Right lobe of liver (tissue), 6 donors: ENCODE results near the gene PIGC. TPM values are rescaled to one million over a fixed set of nuclear protein-coding genes. Genes with fewer than 3 reads are reported as not detected.

Experiments
- ATAC-seq, 4 donors: fragments of 200-7000 bp; cut with Tn5 transposase; one replicate each; pipeline ENCODE4 v1.9.1; 2020; ENCODE audit warnings: mild to moderate bottlenecking in 4 of 4, moderate library complexity in 4 of 4
- DNase-seq, 3 donors: peaks; one replicate each; pipeline ENCODE4 v3.0.0-alpha.2; 2020
- H3K27ac ChIP-seq, 3 donors: fragments of 200-600 bp; one replicate each; pipeline ENCODE4 v1.8.0; 2022
- H3K27me3 ChIP-seq, 2 donors: fragments of 200-600 bp; one replicate each; pipeline ENCODE4 v1.8.0; 2022
- H3K36me3 ChIP-seq, 4 donors: fragments of 200-600 bp; sonication (generic) in 1 of 4; one replicate each; pipeline versions ENCODE4 v1.5.1 to v1.8.0; 2017 to 2022; ENCODE audit warnings: control low read depth in 1 of 4
- H3K4me1 ChIP-seq, 4 donors: fragments of 200-600 bp; sonication (generic) in 1 of 4; one replicate each; pipeline versions ENCODE4 v1.5.1 to v1.8.0; 2017 to 2022; ENCODE audit warnings: control low read depth in 1 of 4
- H3K4me3 ChIP-seq, 3 donors: fragments of 200-600 bp; one replicate each; pipeline ENCODE4 v1.8.0; 2022
- H3K9me3 ChIP-seq, 4 donors: fragments of 200-600 bp; sonication (generic) in 1 of 4; one replicate each; pipeline versions ENCODE4 v1.5.1 to v1.8.0; 2017 to 2022; ENCODE audit warnings: control low read depth in 1 of 4
- POLR2A ChIP-seq: fragments of 450-650 bp; IDR thresholded peaks from one replicate; pipeline ENCODE4 v1.6.1; 2017; ENCODE audit warnings: antibody characterized with exemption, mild to moderate bottlenecking
- WGBS: methylation state at CpG from one replicate; pipeline ENCODE4 v1.1.6; 2018; ENCODE audit warnings: low coverage, low lambda C conversion rate; ENCODE audit not compliant: insufficient coverage; ENCODE audit errors: missing lambda C conversion rate; 5-methylcytosine and 5-hydroxymethylcytosine counted together
- intact Hi-C, 2 donors: fragments of 100-400 bp; cut with DNase I; formaldehyde crosslinking; loops; one replicate each; pipeline versions ENCODE4 v1.11.2 to v1.14.1; 2022
- total RNA-seq, 6 experiments: library from RNA; depleted of rRNA in 2 of 6; stranded (reverse); fragments of >200 nt in 2 of 6; fragmentation: NEBNext Ultra II Directional in 3 of 6; extraction: Animal tissue kit (Norgen Biotek cat#: 25700) in 3 of 6; gene quantifications; one replicate each; pipeline versions ENCODE4 v1.1.0 to v1.2.4, GENCODE V29; 2016 to 2023
- TF ChIP-seq, protein P1 (sequence below), 4 donors: fragments of 200-600 bp in 3 of 4; fragments of 450-650 bp in 1 of 4; IDR thresholded peaks; one replicate each; pipeline versions ENCODE4 v1.5.1 to v1.8.0; 2016 to 2022; ENCODE audit warnings: antibody characterized with exemption in 4 of 4, mild to moderate bottlenecking in 2 of 4
- donor health status: DM: no; HTN: yes; CAD: no.
- donor health status: DM: no; HTN: no; CAD: no.
- donor health status: DM: no; HTN: no; CAD: no.
- donor health status: DM: no; HTN: yes; CAD: no.
- donor health status: DM: no; HTN: yes; CAD: no.

PIGC gene
- total RNA-seq, 6 experiments from 2014 or later: 6.7 to 12.0 (median 8.7) TPM

GRCh38 chr1:172449585-172450523 is 6.0 kb upstream of the PIGC start:
- intact Hi-C loops: loop anchor here (10.0 kb wide), 2 partner anchors 265 to 275 kb away; no protein-coding TSS in a partner anchor

GRCh38 chr1:172448995-172449584 is 5.2 kb upstream of the PIGC start:
- no peak overlapping the region for H3K27ac ChIP-seq
- TF ChIP-seq POLR2A: no peak
- TF ChIP-seq, protein P1, sequence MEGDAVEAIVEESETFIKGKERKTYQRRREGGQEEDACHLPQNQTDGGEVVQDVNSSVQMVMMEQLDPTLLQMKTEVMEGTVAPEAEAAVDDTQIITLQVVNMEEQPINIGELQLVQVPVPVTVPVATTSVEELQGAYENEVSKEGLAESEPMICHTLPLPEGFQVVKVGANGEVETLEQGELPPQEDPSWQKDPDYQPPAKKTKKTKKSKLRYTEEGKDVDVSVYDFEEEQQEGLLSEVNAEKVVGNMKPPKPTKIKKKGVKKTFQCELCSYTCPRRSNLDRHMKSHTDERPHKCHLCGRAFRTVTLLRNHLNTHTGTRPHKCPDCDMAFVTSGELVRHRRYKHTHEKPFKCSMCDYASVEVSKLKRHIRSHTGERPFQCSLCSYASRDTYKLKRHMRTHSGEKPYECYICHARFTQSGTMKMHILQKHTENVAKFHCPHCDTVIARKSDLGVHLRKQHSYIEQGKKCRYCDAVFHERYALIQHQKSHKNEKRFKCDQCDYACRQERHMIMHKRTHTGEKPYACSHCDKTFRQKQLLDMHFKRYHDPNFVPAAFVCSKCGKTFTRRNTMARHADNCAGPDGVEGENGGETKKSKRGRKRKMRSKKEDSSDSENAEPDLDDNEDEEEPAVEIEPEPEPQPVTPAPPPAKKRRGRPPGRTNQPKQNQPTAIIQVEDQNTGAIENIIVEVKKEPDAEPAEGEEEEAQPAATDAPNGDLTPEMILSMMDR (IDR thresholded peaks at IDR 0.05): no peak
- peaks cover 0 to 25% (median 2%) of the 10 kb centered on the region in 4 donors for H3K4me1 ChIP-seq
- ATAC-seq (peak in 1 of 4 donors; percentile 2), DNase-seq (peak in 1 of 3 donors; percentile 19)
- no peaks in the 10 kb centered on the region for H3K27me3 ChIP-seq
- WGBS: 77% methylated on average over 6 of the region's 6 CpGs
- no peaks in the 10 kb centered on the region for H3K36me3 ChIP-seq
- intact Hi-C loops: loop anchor here in 1 of 2 donors (10.0 kb wide), 1 partner anchor 276 kb away; no protein-coding TSS in a partner anchor
- H3K4me3 ChIP-seq: no peak overlapping the region
- H3K9me3 ChIP-seq: no peaks in the 10 kb centered on the region

More at GRCh38 chr1:172449585-172450523, 6.0 kb upstream of the PIGC start:
- Histone ChIP-seq H3K36me3 (no peaks in the 10 kb centered on the region), H3K9me3 (no peaks in the 10 kb centered on the region), H3K4me1 (peaks cover 0 to 21% (median 2%) of the 10 kb centered on the region in 4 donors), H3K27ac (peak overlapping the region; percentile 17 to 66 (median 25)), H3K4me3 (peak overlapping the region in 1 of 3 donors; percentile 17), H3K27me3 (no peaks in the 10 kb centered on the region)
- peak; percentile 58 to 78 (median 74) for DNase-seq
- TF ChIP-seq POLR2A: no peak
- TF ChIP-seq, protein P1 (IDR thresholded peaks at IDR 0.05): peak; percentile 82 to 94 (median 84)
- 53% methylated on average over 9 of the region's 18 CpGs for WGBS
- peak; percentile 81 to 94 (median 92) for ATAC-seq

- DNase-seq: no peak
- Histone ChIP-seq H3K27me3 (no peaks in the 10 kb centered on the region), H3K4me1 (peaks cover 0 to 27% (median 0%) of the 10 kb centered on the region in 4 donors), H3K9me3 (no peaks in the 10 kb centered on the region), H3K27ac (no peak overlapping the region), H3K36me3 (no peaks in the 10 kb centered on the region), H3K4me3 (no peak overlapping the region)
- intact Hi-C loops: loop anchor here in 1 of 2 donors (10.0 kb wide), 1 partner anchor 277 kb away; no protein-coding TSS in a partner anchor
- WGBS: 54% methylated on average over 2 of the region's 2 CpGs
- TF ChIP-seq, protein P1 (IDR thresholded peaks at IDR 0.05): no peak
- no peak for TF ChIP-seq POLR2A
- ATAC-seq: no peak
Measured at GRCh38 chr1:172447641-172448040, 3.8 kb upstream of the PIGC start.

GRCh38 chr1:172446547-172446946 is 2.7 kb upstream of the PIGC start:
- intact Hi-C loops: loop anchor here in 1 of 2 donors (10.0 kb wide), 1 partner anchor 278 kb away; no protein-coding TSS in a partner anchor
- no peaks in the 10 kb centered on the region for H3K36me3 ChIP-seq
- WGBS: 77% methylated on average over 3 of the region's 3 CpGs
- no peak overlapping the region for H3K27ac ChIP-seq
- H3K4me1 ChIP-seq: peaks cover 0 to 26% (median 0%) of the 10 kb centered on the region in 4 donors
- H3K4me3 ChIP-seq: no peak overlapping the region
- ATAC-seq (no peak), DNase-seq (no peak)
- TF ChIP-seq, protein P1 (IDR thresholded peaks at IDR 0.05): no peak
- no peak for TF ChIP-seq POLR2A
- H3K27me3 ChIP-seq: no peaks in the 10 kb centered on the region
- H3K9me3 ChIP-seq: no peaks in the 10 kb centered on the region
